ENCODE results near the gene B3GAT2. TPM values are rescaled to one million over a fixed set of nuclear protein-coding genes. Genes with fewer than 3 reads are reported as not detected.

The B3GAT2 gene
- total RNA-seq, 2 donors from 2014 or later, result not detected

DNA sequence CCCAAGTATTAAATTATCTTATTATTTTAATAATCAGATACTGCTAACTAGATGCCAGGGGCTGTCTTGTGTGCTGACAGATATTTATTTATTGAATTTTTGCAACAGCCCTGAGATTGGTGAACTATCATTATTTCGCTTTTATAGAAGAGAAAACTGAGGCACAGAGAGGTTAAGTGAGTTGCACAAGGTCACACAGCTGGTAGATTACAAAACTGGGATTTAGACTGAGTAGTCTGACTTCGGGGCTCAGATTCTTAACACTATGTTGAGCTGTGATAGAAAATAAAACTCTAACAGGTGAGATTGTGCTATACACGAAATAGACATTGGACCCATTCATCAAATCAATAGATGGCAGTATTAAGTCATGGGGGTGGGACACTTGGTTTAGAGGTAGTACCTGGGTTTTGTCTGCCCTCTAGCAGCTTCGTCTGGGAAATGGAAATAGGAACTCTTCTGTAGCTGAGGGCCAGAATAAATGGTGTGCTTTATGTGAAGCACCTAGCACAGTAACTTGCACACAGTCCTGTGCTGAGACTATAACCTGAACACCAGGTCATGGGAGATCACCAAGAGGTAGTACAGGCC is 113.4 kb downstream of the B3GAT2 start:
- WGBS, 2 donors, result 81 to 86% methylated on average over 4 of the region's 4 CpGs
- TF ChIP-seq POLR2A (IDR thresholded peaks at IDR 0.05), result no peak
- TF ChIP-seq, protein P1, sequence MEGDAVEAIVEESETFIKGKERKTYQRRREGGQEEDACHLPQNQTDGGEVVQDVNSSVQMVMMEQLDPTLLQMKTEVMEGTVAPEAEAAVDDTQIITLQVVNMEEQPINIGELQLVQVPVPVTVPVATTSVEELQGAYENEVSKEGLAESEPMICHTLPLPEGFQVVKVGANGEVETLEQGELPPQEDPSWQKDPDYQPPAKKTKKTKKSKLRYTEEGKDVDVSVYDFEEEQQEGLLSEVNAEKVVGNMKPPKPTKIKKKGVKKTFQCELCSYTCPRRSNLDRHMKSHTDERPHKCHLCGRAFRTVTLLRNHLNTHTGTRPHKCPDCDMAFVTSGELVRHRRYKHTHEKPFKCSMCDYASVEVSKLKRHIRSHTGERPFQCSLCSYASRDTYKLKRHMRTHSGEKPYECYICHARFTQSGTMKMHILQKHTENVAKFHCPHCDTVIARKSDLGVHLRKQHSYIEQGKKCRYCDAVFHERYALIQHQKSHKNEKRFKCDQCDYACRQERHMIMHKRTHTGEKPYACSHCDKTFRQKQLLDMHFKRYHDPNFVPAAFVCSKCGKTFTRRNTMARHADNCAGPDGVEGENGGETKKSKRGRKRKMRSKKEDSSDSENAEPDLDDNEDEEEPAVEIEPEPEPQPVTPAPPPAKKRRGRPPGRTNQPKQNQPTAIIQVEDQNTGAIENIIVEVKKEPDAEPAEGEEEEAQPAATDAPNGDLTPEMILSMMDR (IDR thresholded peaks at IDR 0.05), result no peak
- intact Hi-C loops (cut with DNase I), result no loop called here
- ATAC-seq, result no peak
- no peaks in the 10 kb centered on the region for H3K36me3 ChIP-seq (replicated peaks in 1 of 2; ENCODE audit: insufficient read depth in 1 of 2, low read depth in 2 of 2)
- H3K27ac ChIP-seq, result no peak overlapping the region
- H3K4me3 ChIP-seq, result no peak overlapping the region
- H3K9me3 ChIP-seq, result no peaks in the 10 kb centered on the region
- no peak for DNase-seq
- no peaks in the 10 kb centered on the region for H3K27me3 ChIP-seq
- no peaks in the 10 kb centered on the region for H3K4me1 ChIP-seq

DNA sequence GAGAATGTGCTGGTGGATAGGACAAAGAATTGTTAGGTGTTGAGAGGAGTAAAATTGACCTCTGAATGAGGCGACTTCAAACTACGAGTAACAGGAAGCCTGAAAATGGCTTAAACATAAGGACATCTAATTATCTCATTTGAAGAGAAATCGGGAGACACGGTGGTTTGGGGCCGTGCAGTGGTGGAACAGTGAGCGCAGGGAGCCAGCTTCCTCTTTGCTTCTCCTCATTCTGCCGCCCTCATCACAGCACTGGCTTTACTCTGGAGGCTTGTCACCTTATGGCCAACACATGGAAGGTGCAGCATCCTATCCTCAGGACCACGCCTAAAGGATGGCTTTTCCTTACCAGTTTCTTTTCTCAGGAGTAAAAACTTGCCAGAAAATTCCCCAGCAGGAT is 114.3 kb downstream of the B3GAT2 start:
- Histone ChIP-seq H3K9me3 (no peaks in the 10 kb centered on the region), H3K27ac (no peak overlapping the region), H3K36me3 (replicated peaks in 1 of 2; ENCODE audit: insufficient read depth in 1 of 2, low read depth in 2 of 2) (no peaks in the 10 kb centered on the region), H3K4me1 (no peaks in the 10 kb centered on the region), H3K27me3 (no peaks in the 10 kb centered on the region), H3K4me3 (no peak overlapping the region)
- intact Hi-C loops (cut with DNase I), result no loop called here
- no peak for TF ChIP-seq POLR2A (IDR thresholded peaks at IDR 0.05)
- TF ChIP-seq, protein P1 (IDR thresholded peaks at IDR 0.05), result no peak
- ATAC-seq, result no peak
- 93 to 94% methylated on average over 8 of the region's 8 CpGs for WGBS, 2 donors
- DNase-seq, result no peak

DNA sequence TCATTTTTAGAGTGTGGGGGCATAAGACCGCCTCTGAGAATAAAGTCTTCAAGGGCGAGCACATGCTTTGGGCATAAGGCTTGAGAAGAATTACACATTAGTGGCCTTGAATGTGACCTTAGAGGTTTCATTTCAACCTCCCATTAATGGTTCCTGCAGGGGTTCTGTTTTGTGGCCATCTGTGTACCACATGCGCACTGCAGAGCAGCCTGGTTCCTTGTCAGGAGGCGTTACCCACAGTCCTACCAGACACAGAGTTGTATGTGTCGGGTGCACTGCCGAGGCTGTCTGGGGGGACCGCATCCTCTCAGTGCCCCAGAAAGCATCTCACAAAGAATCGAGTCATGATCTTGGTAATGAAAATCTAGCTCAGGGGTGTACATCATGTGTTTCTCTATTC is 115.7 kb downstream of the B3GAT2 start:
- WGBS, 2 donors, result 97% methylated on average over 8 of the region's 8 CpGs
- Histone ChIP-seq H3K27ac (no peak overlapping the region), H3K4me1 (no peaks in the 10 kb centered on the region), H3K4me3 (no peak overlapping the region), H3K36me3 (replicated peaks in 1 of 2; ENCODE audit: insufficient read depth in 1 of 2, low read depth in 2 of 2) (no peaks in the 10 kb centered on the region), H3K9me3 (no peaks in the 10 kb centered on the region), H3K27me3 (no peaks in the 10 kb centered on the region)
- no peak for ATAC-seq
- intact Hi-C loops (cut with DNase I), result no loop called here
- no peak for TF ChIP-seq POLR2A (IDR thresholded peaks at IDR 0.05)
- TF ChIP-seq, protein P1 (IDR thresholded peaks at IDR 0.05), result no peak
- no peak for DNase-seq

DNA sequence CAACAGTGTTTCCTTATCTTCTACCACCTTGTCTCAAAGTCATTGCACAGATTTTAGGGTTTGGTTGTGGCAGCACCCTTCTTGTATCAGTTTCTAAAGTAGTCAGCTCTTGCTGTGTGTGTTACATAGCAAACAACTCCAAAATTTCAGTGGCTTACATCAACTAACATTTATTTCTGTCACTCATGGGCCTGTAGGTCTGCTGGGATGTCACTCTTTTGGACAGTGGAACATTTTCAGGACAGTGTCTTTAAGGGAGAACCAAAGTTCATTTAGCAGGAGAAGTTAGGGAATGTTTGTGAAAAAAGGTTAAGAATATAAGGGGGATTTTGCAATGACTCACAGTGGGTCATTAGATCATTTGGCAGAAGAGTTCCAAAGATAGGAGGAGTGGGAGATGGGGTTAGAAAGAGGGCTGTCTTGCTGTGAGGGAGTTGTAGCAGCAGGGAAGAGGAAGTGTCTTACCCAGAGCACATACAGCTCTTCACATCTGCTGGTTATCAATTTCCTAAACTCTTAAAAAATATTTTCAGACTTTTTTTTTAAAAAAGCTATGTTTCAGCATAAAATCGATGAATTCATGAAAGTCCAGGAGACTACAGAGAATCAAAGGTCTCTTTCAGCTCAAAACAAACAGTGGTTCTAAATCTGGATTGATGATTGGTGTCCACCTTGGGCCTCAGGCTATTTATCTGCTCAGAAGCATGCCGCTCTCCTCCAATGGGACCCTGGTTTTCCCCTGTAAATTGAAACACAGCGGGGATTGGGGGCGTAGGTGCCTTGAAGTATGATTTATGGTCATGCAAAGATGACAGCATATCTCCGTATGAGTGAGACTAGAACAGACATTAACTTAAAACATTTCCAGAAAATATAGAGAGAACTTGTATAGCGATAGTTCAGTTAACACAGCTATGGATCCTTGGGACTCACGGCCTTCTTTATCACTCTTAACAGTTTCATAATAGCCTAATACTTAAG is 117.3 kb downstream of the B3GAT2 start:
- H3K4me1 ChIP-seq, result no peaks in the 10 kb centered on the region
- DNase-seq (no peak), ATAC-seq (no peak)
- H3K9me3 ChIP-seq, result no peaks in the 10 kb centered on the region
- intact Hi-C loops (cut with DNase I), result no loop called here
- no peaks in the 10 kb centered on the region for H3K36me3 ChIP-seq (replicated peaks in 1 of 2; ENCODE audit: insufficient read depth in 1 of 2, low read depth in 2 of 2)
- no peak overlapping the region for H3K27ac ChIP-seq
- no peak for TF ChIP-seq POLR2A (IDR thresholded peaks at IDR 0.05)
- TF ChIP-seq, protein P1 (IDR thresholded peaks at IDR 0.05), result no peak
- H3K27me3 ChIP-seq, result no peaks in the 10 kb centered on the region
- no peak overlapping the region for H3K4me3 ChIP-seq
- WGBS, 2 donors, result 95% methylated on average over 7 of the region's 7 CpGs
